HG02943 (cell line): Measurements from ENCODE around the gene DCP1B.

Experiments used
- ATAC-seq: cut with Tn5 transposase; IDR thresholded peaks from one replicate; pipeline ENCODE4 v1.9.1; 2021; ENCODE audit warnings: mild to moderate bottlenecking, low read depth, moderate library complexity; ENCODE audit not compliant: unreplicated experiment

The DCP1B gene

DNA sequence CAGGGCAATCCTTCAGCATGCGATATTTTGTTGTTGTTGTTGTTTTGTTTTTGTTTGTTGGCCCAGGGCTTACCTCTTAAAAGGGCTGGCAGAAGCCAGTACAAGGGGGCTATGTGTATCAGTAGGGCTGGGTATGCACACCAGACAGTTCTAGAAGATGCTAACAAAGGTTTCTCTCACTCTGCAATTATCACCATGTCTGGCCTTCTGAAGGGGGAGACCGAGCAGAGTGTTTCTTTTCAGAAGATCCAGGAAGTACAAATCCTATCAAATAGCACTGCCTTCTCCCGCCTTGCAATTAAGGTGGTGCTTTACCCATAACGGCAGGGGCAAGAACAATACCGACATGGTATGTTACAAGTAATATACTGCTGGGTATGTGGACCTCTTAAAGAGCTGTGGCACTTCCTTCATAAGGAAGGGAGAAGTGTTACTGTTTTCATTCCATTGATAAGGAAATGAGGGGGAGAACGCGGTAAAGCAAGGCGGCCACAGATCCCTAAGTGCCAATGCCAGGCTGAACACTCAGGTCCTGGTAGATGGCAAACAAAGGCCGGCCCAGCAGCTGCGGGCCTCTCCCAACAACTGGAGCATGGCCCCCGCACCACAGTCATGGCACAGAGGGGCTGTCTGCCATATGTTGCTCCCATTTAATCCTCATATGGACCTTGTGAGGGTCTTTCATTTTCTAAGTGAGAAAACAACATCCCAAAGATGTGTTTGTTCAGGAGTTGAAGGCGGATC is 66.6 kb downstream of the DCP1B start:
- no peak for ATAC-seq

DNA sequence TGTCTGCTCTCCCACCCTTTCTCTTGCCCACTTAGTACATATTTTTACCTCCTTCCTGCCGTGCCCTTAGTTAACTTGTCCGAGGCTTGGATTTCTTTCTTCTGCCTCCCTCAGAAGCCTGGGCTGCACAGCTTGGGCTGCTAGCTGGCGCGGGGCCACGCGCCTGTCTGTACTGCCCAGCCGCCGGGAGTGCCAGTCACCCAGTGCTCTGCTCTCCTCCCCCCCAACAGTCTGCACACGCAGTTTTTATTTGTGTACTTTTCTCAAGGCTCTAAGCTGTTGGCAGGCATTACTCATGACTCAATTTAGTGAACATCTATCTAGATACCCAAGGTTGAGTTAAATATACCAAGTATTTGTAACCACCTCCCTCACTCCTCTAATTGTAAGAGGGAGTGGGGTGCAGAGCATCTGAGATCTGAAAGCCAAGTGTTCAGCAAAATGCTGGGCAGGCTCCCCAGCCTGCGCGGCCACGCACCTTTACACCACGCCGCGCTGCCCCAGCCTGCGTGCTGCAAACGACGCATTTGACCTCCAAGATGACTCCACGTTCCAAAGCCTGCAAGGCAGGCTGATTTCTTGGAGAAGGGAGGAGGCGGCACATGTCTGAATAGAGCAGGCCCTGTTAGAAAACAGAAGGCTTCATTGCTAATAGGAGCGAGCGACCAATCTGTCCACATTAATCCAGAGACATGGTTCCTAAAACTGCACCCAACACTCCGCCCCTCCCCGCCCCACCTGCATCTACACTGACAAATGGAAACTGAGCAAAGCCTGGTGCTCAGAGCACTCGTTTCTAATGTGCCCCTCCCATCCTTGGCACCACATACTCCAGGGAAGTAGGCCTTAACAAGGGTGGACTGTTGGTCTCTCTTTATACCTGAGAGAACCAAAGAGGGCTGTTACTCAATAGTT is 67.6 kb downstream of the DCP1B start:
- ATAC-seq: no peak

DNA sequence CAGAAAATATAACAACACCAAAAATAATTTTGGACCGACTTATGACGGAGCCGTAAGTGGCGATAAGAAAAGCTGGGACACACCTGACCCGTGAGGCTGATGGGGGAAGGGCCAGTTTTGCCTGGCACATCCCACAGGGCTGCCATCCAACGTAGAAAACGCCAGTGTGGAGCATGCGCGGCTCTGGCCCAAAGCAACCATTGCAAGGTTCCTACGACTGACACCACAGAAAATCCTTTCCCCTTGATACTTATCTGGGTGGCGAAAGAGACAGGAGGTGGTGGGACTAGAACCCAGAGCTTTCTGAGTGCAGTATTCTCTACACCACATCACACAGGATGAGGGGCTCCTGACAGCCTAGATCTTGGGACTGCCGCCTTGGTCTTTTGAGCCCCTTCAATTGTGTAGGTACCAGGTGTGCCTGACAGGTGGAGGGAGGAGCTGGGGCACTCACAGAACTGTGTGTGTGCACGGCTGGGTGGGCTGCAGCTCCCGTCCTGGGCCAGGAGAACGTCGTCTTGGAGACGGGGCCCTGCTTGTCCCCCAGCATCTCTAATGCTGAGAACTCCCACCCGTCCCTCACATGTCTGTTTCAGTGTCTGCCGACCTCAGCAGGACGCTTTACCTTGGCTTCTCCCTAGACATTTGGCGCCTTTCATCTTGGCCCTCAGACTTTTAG is 68.4 kb downstream of the DCP1B start:
- no peak for ATAC-seq

DNA sequence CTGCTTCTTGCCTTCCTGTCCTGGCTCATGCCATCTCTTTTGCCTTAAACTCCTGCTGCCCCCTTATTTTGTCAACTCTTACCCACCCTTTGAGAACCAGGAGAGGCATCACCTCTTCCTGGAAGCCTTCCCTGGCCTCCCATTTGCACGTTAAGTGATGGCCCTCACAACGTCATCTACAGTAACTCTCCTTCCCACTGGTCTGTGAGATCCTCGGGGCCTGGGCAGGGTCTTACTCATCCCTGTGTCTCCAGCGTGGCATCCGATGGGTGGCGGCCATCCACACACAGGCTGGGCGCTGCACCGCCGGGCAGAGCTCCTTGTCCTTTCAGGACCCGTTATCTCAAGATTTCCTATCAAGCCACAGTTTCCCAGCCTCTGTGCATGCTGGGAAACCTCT is 69.0 kb downstream of the DCP1B start:
- no peak for ATAC-seq

DNA sequence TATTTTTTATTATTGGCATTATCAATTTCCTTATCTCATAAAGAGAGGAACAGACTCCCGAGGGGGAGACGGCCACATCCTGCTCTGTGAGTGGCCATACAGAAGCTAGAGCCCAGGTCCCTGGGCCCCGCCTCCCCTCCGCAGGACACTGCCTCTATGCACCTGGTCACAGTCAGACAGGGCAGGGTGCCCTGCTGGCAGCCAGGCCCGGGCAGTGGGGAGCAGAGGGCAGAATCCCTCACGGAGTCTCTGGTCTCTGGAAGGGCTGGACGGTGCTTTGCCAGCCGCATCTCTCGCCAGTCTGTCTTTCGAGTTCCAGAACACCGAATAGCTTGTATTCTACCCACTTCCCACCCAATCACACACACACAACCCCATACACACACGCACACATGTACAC is 69.4 kb downstream of the DCP1B start:
- no peak for ATAC-seq

DNA sequence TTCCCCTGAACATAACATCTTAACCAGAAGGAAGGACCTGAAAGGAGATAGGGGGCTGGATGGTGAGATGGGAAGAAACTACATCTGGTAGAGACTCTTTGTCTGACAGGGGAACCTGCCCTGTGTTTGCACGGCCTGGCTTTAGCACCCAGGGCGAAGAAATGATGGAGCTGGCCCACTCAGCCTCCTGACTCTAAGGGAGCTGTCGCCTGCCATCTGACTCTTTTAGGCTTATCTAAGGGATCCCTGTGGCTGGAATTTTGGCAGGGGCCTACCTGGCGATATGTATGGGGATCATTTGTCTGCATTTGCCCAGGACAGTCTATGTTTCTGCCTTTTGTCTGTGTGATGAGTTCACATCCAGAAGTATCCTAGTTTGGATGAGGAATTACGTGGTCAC is 70.2 kb downstream of the DCP1B start:
- ATAC-seq: no peak

DNA sequence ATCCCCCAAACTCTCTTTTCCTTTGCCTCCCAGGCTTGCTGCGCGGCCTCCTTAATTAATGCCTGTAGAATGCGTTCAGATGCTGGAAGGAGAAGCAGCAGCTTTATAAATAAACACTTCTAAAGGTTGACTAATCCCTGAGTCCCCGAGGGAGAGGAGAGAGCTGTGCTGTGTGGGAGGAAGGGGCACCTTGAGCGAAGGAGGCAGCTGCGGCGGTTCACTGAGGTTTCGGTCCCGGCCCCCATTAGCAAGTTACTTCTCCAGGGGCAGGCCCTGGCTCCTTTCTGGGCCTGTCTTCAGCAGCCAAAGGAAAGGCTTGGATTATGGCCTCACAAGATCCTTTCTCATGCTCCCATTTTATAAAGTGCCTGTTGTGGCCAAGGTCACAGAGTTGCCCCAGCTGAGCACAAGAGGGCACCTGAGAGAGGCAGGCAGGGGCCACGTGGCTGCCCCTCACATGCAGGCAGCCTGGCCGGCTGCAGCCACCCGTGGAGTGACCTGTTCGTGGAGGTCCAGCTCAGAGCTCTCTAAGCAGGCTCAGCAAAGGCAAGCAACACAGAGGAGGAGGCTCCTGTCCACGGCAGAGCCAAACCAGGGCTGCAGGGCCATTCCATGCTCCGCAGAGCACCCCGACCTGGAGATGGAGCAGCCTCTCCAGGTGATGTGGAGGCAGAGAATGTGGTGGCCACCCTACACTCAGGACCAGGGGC is 70.8 kb downstream of the DCP1B start:
- ATAC-seq: no peak

DNA sequence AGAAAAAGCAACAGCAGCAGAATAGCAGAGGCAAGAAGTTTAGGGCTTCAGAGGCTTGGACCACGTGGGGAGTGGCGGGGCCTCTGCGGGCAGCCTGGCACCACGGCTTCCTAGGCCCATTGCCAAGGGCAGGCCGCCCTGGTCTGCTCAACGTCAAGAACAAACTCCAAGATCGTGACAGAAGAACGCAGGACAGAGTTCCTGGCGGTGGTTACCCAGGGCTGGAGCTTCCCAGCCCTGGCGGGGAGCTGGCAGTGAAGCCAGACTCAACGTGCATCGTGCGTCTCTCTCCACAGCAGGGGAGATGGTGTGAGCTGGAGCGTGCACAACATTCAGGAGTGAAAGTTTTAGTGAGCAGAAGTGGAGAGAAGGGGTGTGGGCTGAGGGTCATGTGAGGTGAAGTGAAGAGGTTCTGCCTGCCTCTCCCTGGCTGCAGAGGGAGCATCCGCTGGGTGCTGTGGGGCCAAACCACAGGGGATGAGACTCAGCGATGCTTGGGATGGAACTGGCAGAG is 71.9 kb downstream of the DCP1B start:
- ATAC-seq: no peak

DNA sequence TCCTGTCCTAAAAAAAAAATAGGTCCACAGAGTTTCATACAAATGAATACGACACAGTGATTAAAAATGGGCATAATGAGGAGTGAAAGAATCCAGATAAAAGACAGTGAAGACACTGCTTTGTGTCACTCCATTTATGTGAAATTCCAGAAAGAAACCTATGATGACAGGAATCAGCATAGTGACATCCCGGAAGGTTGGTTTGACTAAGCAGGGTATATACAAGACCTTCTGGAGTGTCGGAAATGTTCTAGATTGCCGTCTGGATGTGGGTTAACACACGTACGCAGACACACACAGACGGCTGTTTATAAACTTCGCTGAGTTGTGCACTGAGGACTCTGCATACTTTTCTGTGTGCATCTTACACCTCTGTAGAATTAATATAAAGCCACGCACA is 72.6 kb downstream of the DCP1B start:
- no peak for ATAC-seq

DNA sequence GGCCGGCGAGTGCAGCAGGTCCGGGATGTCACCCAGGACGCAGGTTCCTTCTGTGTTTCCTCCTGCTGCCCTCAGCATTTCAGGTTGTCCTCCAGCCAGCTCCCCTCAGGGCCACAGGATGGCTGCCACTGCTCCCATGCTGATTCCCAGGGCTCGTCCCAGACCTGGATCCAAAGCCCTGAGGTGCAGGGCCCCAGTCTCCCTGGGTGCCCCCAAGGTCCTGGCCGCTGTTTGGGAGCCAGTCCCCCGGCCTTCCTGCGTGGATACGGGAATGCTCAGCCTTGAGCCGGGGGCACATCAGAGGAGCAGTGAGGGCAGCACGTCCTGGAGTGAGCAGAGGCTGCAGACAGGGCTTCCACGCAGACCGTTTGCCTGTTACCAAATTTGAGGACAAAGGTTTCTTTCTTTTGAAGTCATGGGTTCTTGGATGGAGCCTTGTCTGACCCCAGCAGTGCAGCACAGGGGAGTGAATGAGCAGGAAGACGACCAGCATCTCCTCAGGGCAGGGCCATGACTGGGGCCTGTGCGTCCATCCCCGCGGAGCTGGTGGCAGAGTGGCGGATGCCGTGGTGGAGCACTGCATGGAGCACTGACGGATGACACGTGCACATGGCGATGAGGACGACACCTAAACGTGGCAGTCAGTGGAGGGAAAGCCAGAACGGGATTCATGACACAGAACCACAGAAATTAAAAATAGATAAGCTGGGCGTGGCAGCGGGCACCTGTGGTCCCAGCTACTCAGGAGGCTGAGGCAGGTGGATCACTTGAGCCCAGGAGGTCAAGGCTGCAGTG is 73.3 kb downstream of the DCP1B start:
- ATAC-seq: no peak

DNA sequence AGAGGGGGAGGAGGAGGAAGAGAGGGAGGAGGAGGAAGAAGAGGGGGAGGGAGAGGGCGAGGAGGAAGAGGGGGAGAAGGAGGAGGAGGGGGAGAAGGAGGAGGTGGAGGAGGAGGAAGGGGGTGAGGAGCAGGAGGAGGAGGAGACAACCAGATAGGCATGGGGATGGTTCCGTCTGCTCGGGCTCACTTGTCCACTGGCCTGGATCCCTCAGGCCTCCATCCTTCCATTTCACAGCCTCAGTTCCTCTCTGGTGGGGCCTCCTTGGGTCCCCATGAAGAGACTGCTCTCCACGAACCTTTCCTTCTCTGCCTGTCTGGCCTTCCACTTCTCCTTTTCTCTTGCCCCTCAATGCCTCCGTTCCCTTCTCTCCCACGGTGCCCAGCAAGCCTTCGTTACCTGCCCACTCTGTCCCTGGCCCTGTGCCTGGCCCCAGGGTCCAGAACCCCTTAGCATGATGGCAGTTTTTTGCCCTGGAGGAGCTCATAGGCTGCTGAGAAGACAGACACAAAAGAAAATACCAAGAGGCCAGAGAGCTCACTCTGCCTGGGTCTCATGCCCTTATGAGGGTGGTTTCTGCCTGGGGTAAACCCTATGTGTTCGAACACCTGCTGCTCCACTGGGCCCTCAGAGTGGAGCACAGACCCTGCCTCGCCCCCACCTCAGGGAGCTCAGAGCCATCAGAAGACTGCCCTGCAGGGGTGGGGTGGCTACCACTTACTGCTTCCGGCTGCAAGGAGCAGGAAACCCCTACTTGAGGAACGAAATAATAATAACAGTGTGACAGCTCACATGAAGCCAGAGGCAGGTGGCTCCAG is 74.1 kb downstream of the DCP1B start:
- no peak for ATAC-seq

DNA sequence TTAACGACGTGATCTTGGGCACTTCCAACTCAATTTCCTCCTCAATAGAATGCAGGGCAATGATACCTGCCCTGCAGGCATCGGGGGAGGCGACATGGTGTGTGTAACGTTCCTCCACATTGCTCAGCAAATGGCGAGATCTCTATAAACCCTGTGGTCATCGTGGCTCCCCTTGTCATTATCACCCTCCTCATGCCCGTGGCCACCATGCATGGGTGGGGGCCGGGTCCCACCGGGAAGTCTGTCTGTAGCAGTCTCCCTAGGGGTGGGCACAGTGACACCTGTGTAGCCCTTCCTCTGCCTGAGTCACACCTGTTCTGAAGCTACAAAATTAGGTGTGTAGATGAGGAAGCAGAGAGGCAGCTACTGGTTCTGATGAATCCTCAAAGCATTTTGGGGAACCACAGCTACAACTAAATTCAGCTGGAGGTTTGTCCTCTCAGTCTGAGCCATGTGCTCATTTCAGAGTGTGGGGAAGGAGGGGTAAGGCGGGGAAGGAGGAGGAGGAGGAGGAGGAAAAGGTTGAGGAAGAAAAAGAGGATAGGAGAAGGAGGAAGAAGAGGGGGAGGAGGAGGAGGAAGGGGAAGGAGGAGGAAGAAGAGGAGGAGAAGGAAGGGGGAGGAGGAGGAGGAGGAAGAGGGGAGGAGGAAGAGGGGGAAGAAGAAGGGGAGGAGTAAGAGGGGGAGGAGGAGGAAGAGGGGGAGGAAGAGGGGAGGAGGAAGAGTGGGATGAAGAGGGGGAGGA is 74.8 kb downstream of the DCP1B start:
- no peak for ATAC-seq

DNA sequence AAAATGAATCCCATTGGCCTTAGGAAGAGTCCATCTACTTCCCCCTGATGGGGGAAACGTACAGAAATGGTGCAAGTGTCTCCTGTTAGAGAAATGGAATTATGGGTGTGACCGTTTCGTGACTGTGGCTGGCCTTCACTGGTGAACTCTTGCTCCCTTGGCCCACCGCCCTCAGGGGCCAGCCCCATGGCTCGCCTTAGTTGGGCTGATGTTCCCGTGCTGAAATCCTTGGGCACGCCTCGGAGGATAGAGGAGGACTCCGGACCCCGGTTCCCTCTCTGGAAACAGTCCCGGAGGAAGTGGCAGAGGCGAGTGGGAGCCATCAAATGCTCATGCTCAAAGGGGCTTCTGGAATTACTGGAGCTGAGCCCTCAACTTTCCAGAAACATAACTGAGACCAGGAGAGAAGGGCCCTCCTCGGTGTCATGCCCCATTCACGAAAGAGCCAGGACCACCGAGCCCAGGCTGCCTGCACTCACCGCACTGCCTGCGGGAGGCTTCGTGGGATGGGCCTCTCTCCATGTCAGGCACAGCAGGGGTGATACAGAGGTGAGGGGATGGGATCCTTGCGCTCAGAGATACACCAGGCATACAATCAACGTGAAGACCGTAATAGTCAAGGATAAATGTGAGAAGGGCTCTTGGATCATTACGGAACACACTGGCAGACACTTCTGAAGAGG is 75.7 kb downstream of the DCP1B start:
- no peak for ATAC-seq

DNA sequence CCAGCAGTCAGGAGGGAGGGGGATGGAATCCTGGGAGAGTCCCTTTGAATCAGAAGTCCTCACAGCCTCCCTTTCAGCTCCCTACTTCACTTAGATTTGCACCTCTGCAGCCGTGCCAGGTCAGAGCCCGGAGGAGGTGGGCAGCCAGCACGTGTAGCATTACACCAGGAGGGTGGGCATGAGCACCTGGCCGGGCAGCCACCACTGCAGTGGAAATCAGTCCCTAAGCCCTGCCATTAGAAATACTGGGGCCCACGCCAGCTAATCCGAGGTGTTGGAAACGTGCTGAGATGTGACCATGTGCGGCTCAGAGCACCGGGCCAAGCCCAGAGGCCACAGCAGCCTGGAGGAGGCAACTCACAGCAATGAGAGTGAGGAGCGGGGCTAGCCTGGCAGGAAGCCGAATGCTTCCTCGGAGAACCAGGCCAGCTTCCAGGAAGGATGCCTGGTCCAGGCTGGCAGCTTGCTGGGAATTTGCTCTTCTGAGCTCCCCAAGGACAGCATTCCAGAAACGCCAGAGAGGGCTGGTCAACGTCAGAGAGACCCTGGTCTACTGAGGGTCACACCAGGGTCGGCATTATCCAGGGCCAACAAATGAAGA is 76.4 kb downstream of the DCP1B start:
- no peak for ATAC-seq

DNA sequence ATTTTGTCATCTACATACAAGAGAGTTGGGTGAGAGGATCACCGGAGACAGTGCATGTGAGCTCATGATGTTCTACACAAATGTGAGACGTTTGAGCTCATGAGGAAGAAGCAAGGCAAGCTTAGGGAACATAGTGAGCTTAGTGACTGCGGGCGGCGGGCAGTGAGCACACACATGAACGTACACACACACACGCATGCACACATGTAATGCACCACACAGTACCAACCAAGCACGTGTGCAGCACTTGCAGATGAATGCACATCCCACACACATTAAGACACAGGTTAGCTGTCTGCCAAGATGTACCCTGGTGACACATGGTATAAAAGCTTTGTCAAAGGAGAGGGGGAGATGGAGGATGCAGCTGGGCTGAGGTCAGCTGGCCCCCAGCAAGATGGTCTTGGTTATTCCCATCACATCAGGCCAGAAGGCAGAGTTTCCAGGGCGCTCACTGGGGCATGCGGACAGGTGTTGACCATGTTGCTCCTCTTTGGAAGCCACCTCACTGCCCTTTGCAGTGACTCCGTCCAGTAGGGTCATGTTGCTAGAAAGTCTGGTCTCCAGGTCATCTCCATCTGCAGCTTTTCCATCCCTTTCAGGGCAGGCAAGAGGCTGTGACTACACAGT is 77.1 kb downstream of the DCP1B start:
- ATAC-seq: no peak

DNA sequence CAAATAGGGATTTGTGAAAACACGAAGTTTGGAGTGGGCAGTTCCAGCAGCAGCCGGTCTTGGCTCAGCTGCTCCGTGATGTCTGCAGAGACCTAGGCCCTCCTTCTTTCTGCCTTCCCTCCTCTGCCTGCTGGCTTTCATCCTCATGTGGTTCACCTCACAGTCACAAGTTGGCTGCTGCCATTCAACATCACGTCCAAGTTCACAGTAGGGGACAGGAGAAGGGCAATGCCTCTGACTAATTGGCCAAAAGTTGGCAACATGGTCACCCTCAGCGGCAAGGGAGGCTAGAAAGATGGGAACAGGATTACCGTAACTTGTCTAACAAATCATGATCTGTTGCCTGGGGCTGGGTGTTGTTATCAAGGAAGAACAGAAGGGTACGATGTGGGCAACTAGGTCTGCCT is 78.0 kb downstream of the DCP1B start:
- no peak for ATAC-seq

DNA sequence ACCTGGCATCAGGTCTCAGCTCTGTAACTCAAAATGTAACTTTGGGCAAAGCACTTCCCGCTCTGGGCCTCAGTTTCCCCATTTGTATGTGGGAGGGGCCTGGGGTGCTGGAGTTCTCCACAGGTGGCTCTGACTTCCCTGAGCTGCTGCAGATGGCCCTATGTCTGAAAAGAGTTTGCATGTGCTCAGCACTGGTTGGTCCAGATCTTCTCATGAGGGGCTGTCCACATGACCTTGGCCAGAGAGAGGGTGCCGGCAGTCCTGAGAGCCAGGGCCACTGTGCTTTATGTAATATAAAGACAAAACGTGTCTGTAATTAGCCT is 78.6 kb downstream of the DCP1B start:
- ATAC-seq: no peak
